GM19035 (cell line): ENCODE measurements around the gene CCNY.

Experiments used
- ATAC-seq: cut with Tn5 transposase; IDR thresholded peaks from one replicate; pipeline ENCODE4 v1.9.1; 2021; ENCODE audit not compliant: unreplicated experiment

CCNY gene

GRCh38 chr10:35545878-35546590 is 209.7 kb downstream of the CCNY start:
- no peak for ATAC-seq

GRCh38 chr10:35546824-35547225 is 210.5 kb downstream of the CCNY start:
- ATAC-seq, result no peak

- no peak for ATAC-seq
These were observed 216.5 kb downstream of the CCNY start for GRCh38 chr10:35552650-35553342.

GRCh38 chr10:35554036-35554435 is 217.7 kb downstream of the CCNY start:
- ATAC-seq, result no peak

GRCh38 chr10:35554461-35555056 is 218.2 kb downstream of the CCNY start:
- ATAC-seq, result peak; percentile 62

- ATAC-seq, result no peak
These were observed 219.9 kb downstream of the CCNY start for GRCh38 chr10:35555962-35556930.

GRCh38 chr10:35558276-35558675 is 222.0 kb downstream of the CCNY start:
- ATAC-seq, result no peak

- ATAC-seq, result no peak
These were observed 223.1 kb downstream of the CCNY start for GRCh38 chr10:35559416-35559815.

GRCh38 chr10:35561715-35562114 is 225.4 kb downstream of the CCNY start:
- no peak for ATAC-seq

GRCh38 chr10:35562427-35562826 is 226.1 kb downstream of the CCNY start:
- no peak for ATAC-seq

- ATAC-seq, result peak; percentile 61
These were observed 227.1 kb downstream of the CCNY start for GRCh38 chr10:35563261-35563891.

GRCh38 chr10:35564341-35564968 is 228.1 kb downstream of the CCNY start:
- ATAC-seq, result no peak

- ATAC-seq, result no peak
These were observed 229.3 kb downstream of the CCNY start for GRCh38 chr10:35565602-35566081.

GRCh38 chr10:35567951-35568350 is 231.6 kb downstream of the CCNY start:
- ATAC-seq, result no peak

- no peak for ATAC-seq
These were observed 232.2 kb downstream of the CCNY start for GRCh38 chr10:35568483-35569015.

GRCh38 chr10:35569111-35569707 is 232.9 kb downstream of the CCNY start:
- ATAC-seq, result no peak

GRCh38 chr10:35569836-35570235 is 233.5 kb downstream of the CCNY start:
- ATAC-seq, result no peak

- no peak for ATAC-seq
These were observed 234.1 kb downstream of the CCNY start for GRCh38 chr10:35570397-35570796.

- ATAC-seq, result no peak
These were observed 236.3 kb downstream of the CCNY start for GRCh38 chr10:35572583-35572982.
